ENCODE measurements around the gene AKIP1.

Gene AKIP1

GRCh38 chr11:8961401-8961800 is 50.4 kb downstream of the AKIP1 start:
- DNase-seq, result no peak

GRCh38 chr11:8962841-8963240 is 51.9 kb downstream of the AKIP1 start:
- no peak for DNase-seq

DNA sequence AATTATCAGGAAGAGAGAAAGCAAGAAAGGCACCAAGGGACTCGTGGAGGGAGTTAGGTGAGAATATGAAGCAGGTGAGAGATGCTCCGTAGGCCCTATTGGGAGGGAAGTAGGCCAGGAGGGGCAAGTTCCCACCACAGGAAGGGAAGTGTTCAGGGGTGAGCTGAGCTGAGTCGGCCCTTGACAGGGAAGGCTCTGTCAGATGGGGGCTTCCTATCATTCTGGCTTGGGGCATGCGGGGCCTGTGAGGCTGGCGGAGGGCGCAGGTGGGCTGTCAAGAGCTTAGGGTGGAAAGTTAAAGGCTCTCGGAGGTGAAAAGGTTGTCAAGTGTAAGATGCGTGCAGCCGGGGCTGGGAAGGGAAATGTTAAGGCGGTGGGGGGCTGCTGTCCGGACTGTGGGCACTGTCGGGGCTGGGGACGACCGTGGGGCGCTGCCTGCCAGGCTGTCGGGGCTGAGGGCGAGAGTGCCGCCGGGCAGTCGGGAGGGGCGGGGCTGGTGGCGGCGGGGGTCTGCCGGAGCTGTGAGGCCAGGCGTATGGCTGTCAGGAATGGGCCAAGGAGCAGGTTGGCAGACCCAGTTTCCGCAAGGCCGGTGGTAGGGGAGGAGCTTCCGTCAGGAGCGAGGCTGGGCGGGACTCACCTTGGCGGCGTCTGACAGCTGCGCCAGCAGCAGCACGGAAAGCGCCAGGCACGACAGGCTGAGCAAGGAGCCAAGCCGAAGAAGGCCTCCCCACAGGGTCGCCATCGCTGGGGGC is 52.8 kb downstream of the AKIP1 start:
- peak; percentile 72 for DNase-seq

- peak; percentile 70 for DNase-seq
Observed at GRCh38 chr11:8964324-8965320, 53.6 kb downstream of the AKIP1 start, which contains the start of gene TMEM9B. Gene TMEM9B (minus strand): TSS chr11:8964442. CDS start chr11:8964313, 129 bp downstream.

DNA sequence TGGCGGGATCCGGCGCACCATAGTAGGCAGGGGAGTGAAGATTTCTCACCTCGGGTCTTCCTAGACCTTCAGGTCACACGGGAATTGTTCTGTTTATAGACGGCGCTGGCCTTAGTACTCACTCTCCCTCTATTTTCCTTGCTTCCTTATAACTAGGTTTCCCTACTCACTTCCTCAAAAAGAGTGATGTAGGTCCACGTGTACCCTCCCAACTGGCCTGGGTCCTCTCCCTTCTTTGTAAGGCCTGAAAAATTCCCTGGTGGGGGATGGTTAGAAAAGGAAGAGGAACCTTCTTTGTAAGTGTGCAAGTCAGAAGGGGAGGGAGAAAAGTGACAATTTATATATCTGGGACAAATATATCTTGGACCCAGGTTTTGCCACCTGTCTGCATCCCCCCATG is 56.2 kb downstream of the AKIP1 start:
- DNase-seq, result no peak
